HEK293 (cell line): ENCODE results near the gene TRIM7.

ENCODE experiments used
- BCL6B ChIP-seq: fragments of 450-650 bp; formaldehyde crosslinking; IDR thresholded peaks from 2 replicates; pipeline ENCODE4 v1.5.1; 2017; ENCODE audit warnings: missing biosample characterization, missing genetic modification characterization
- KLF10 ChIP-seq: fragments of 450-650 bp; IDR thresholded peaks from 2 replicates; pipeline ENCODE4 v1.5.1; 2018; ENCODE audit warnings: missing biosample characterization, mild to moderate bottlenecking, missing genetic modification characterization
- MYNN ChIP-seq: fragments of 450-650 bp; formaldehyde crosslinking; IDR thresholded peaks from 2 replicates; pipeline ENCODE4 v1.5.1; 2016; ENCODE audit warnings: missing biosample characterization, missing genetic modification characterization, borderline replicate concordance
- MZF1 ChIP-seq: fragments of 450-650 bp; formaldehyde crosslinking; IDR thresholded peaks from 2 replicates; pipeline ENCODE4 v1.5.1; 2017; ENCODE audit warnings: missing biosample characterization, missing genetic modification characterization, borderline replicate concordance
- OVOL3 ChIP-seq: fragments of 450-650 bp; formaldehyde crosslinking; IDR thresholded peaks from 2 replicates; pipeline ENCODE4 v1.5.1; 2016; ENCODE audit warnings: missing biosample characterization, missing genetic modification characterization
- TSHZ1 ChIP-seq: fragments of 450-650 bp; formaldehyde crosslinking; IDR thresholded peaks from 2 replicates; pipeline ENCODE4 v1.5.1; 2016; ENCODE audit warnings: missing biosample characterization, missing genetic modification characterization, borderline replicate concordance
- YY2 ChIP-seq: fragments of 450-650 bp; formaldehyde crosslinking; IDR thresholded peaks from 2 replicates; pipeline ENCODE4 v1.5.1; 2016; ENCODE audit warnings: missing biosample characterization, missing genetic modification characterization
- ZBTB1 ChIP-seq: fragments of 450-650 bp; formaldehyde crosslinking; IDR thresholded peaks from 2 replicates; pipeline ENCODE4 v1.5.1; 2016; ENCODE audit warnings: missing biosample characterization, missing genetic modification characterization
- ZBTB20 ChIP-seq: fragments of 450-650 bp; formaldehyde crosslinking; IDR thresholded peaks from 2 replicates; pipeline ENCODE4 v1.5.1; 2016; ENCODE audit warnings: missing biosample characterization, missing genetic modification characterization
- ZBTB21 ChIP-seq: fragments of 450-650 bp; formaldehyde crosslinking; IDR thresholded peaks from 2 replicates; pipeline ENCODE4 v1.5.1; 2017; ENCODE audit warnings: missing biosample characterization, missing genetic modification characterization
- ZFP3 ChIP-seq: fragments of 450-650 bp; formaldehyde crosslinking; IDR thresholded peaks from 2 replicates; pipeline ENCODE4 v1.5.1; 2016; ENCODE audit warnings: low read depth, missing biosample characterization, missing genetic modification characterization
- ZFP41 ChIP-seq: fragments of 450-650 bp; formaldehyde crosslinking; IDR thresholded peaks from 2 replicates; pipeline ENCODE4 v1.5.1; 2016; ENCODE audit warnings: missing biosample characterization, missing genetic modification characterization, borderline replicate concordance
- ZNF132 ChIP-seq: fragments of 450-650 bp; formaldehyde crosslinking; IDR thresholded peaks from 2 replicates; pipeline ENCODE4 v1.5.1; 2017; ENCODE audit warnings: missing biosample characterization, missing genetic modification characterization, borderline replicate concordance
- ZNF148 ChIP-seq: fragments of 450-650 bp; formaldehyde crosslinking; IDR thresholded peaks from 2 replicates; pipeline ENCODE4 v1.5.0; 2017; ENCODE audit warnings: missing biosample characterization, missing genetic modification characterization, borderline replicate concordance
- ZNF157 ChIP-seq: fragments of 450-650 bp; formaldehyde crosslinking; IDR thresholded peaks from 2 replicates; pipeline ENCODE4 v1.5.1; 2016; ENCODE audit warnings: missing biosample characterization, missing genetic modification characterization
- ZNF18 ChIP-seq: fragments of 450-650 bp; formaldehyde crosslinking; IDR thresholded peaks from 2 replicates; pipeline ENCODE4 v1.5.1; 2016; ENCODE audit warnings: missing biosample characterization, missing genetic modification characterization
- ZNF19 ChIP-seq: fragments of 450-650 bp; formaldehyde crosslinking; IDR thresholded peaks from 2 replicates; pipeline ENCODE4; 2016; ENCODE audit warnings: missing biosample characterization, missing genetic modification characterization, low read depth
- ZNF2 ChIP-seq: fragments of 450-650 bp; formaldehyde crosslinking; IDR thresholded peaks from 2 replicates; pipeline ENCODE4 v1.5.1; 2016; ENCODE audit warnings: missing biosample characterization, missing genetic modification characterization
- ZNF211 ChIP-seq: fragments of 450-650 bp; formaldehyde crosslinking; IDR thresholded peaks from 2 replicates; pipeline ENCODE4 v1.5.1; 2016; ENCODE audit warnings: low read depth, missing biosample characterization, missing genetic modification characterization
- ZNF274 ChIP-seq, 2 experiments: fragments of 200-500 bp in 1 of 2; fragments of 450-650 bp in 1 of 2; sonication (Bioruptor generic) in 1 of 2; formaldehyde crosslinking in 1 of 2; IDR thresholded peaks; 2 replicates each; pipeline versions ENCODE4 v1.5.1 to v1.6.1; 2014 to 2016; ENCODE audit warnings: borderline replicate concordance in 1 of 2, inconsistent platforms in 1 of 2, low read length in 1 of 2, missing biosample characterization in 1 of 2, missing genetic modification characterization in 1 of 2
- ZNF341 ChIP-seq: fragments of 450-650 bp; formaldehyde crosslinking; IDR thresholded peaks from 2 replicates; pipeline ENCODE4; 2016; ENCODE audit warnings: low read depth, missing biosample characterization, missing genetic modification characterization
- ZNF423 ChIP-seq: fragments of 450-650 bp; formaldehyde crosslinking; IDR thresholded peaks from 2 replicates; pipeline ENCODE4 v1.5.1; 2016; ENCODE audit warnings: missing biosample characterization, missing genetic modification characterization
- ZNF510 ChIP-seq: fragments of 450-650 bp; formaldehyde crosslinking; IDR thresholded peaks from 2 replicates; pipeline ENCODE4 v1.5.1; 2018; ENCODE audit warnings: mild to moderate bottlenecking, missing genetic modification characterization, missing biosample characterization; ENCODE audit not compliant: insufficient replicate concordance
- ZNF792 ChIP-seq: fragments of 450-650 bp; formaldehyde crosslinking; IDR thresholded peaks from 2 replicates; pipeline ENCODE4 v1.5.1; 2016; ENCODE audit warnings: missing biosample characterization, missing genetic modification characterization
- ZNF843 ChIP-seq: fragments of 450-650 bp; formaldehyde crosslinking; IDR thresholded peaks from 2 replicates; pipeline ENCODE4 v1.5.1; 2016; ENCODE audit warnings: missing biosample characterization, missing genetic modification characterization
- ZSCAN5A ChIP-seq: fragments of 450-650 bp; formaldehyde crosslinking; IDR thresholded peaks from 2 replicates; pipeline ENCODE4 v1.5.1; 2016; ENCODE audit warnings: missing biosample characterization, missing genetic modification characterization

TRIM7 gene

GRCh38 chr5:181223058-181223728, 18.2 kb upstream of the TRIM7 start, which contains the start of gene TRIM41 (continued):
- peak; percentile 70; the same call in 1 of the 2 replicates for TF ChIP-seq TSHZ1
- TF ChIP-seq MZF1 (tag by site-specific recombination), result peak; percentile 67; the same call in 1 of the 2 replicates
- peak; percentile 90 for TF ChIP-seq YY2 (tag by site-specific recombination)
- TF ChIP-seq ZNF132 (tag by site-specific recombination), result no peak
- no peak for TF ChIP-seq ZFP41 (tag by site-specific recombination)
- TF ChIP-seq MYNN (tag by site-specific recombination), result 0 out of 2 replicates have a peak, but pooled peaks have one; percentile 46
- TF ChIP-seq ZNF2 (tag by site-specific recombination), result peak; percentile 45; the same call in 1 of the 2 replicates
- peak; percentile 54; the same call in 1 of the 2 replicates for TF ChIP-seq ZNF843 (tag by site-specific recombination)
- peak; percentile 74; the same call in 1 of the 2 replicates for TF ChIP-seq ZBTB20 (tag by site-specific recombination)
- no peak for TF ChIP-seq ZNF157 (tag by site-specific recombination)
- peak; percentile 76 for TF ChIP-seq KLF10
- TF ChIP-seq ZFP3 (tag by site-specific recombination), result no peak
- TF ChIP-seq BCL6B (tag by site-specific recombination), result no peak
- no peak for TF ChIP-seq ZNF792 (tag by site-specific recombination)
- TF ChIP-seq ZBTB1 (tag by site-specific recombination), result no peak
- TF ChIP-seq OVOL3 (tag by site-specific recombination), result peak; percentile 50; the same call in 1 of the 2 replicates
- peak; percentile 76; the same call in 1 of the 2 replicates for TF ChIP-seq ZSCAN5A (tag by site-specific recombination)
- TF ChIP-seq ZBTB21 (tag by site-specific recombination), result peak; percentile 77
- TF ChIP-seq ZNF19 (tag by site-specific recombination), result no peak
- TF ChIP-seq ZNF341 (tag by site-specific recombination), result peak; percentile 99
- TF ChIP-seq ZNF148 (tag by site-specific recombination), result peak; percentile 82; the same call in 1 of the 2 replicates
- no peak for TF ChIP-seq ZNF274 (IDR thresholded peaks at IDR 0.05; ENCODE audit: low read length)
- no peak for TF ChIP-seq ZNF274 (tag by site-specific recombination; IDR thresholded peaks at IDR 0.05; ENCODE audit: borderline replicate concordance)
- TF ChIP-seq ZNF211, result no peak
- no peak for TF ChIP-seq ZNF510 (tag by site-specific recombination)
- TF ChIP-seq ZNF18 (tag by site-specific recombination), result peak; percentile 54; the same call in 1 of the 2 replicates
- peak; percentile 71 for TF ChIP-seq ZNF423 (tag by site-specific recombination)
